Esophagus squamous epithelium (tissue), 5 donors: Measurements from ENCODE around the gene ADAM22. TPM values are rescaled to one million over a fixed set of nuclear protein-coding genes. Genes with fewer than 3 reads are reported as not detected.

ENCODE experiments used
- DNase-seq: peaks from one replicate; lab custom pipeline; 2025; lab: John Stamatoyannopoulos, UW
- H3K27ac ChIP-seq, 4 donors: fragments of 200-600 bp; sonication (generic); one replicate each; pipeline ENCODE4 v1.5.1; 2016 to 2019; ENCODE audit warnings: mild to moderate bottlenecking in 1 of 4
- H3K27me3 ChIP-seq, 4 donors: fragments of 200-600 bp; sonication (generic); 1 replicate in 3 of 4; 2 replicates in 1 of 4; pipeline versions ENCODE4 v1.5.1 to v1.6.0; 2017 to 2021; ENCODE audit warnings: antibody characterized with exemption in 1 of 4
- H3K36me3 ChIP-seq, 3 donors: fragments of 200-600 bp; sonication (generic); one replicate each; pipeline ENCODE4 v1.5.1; 2016 to 2019
- H3K4me1 ChIP-seq, 3 donors: fragments of 200-600 bp; sonication (generic); one replicate each; pipeline ENCODE4 v1.5.1; 2017 to 2019
- H3K4me3 ChIP-seq, 4 donors: fragments of 200-600 bp; sonication (generic); 1 replicate in 3 of 4; 2 replicates in 1 of 4; pipeline ENCODE4 v1.5.1; 2016 to 2019; ENCODE audit warnings: mild to moderate bottlenecking in 2 of 4, moderate library complexity in 1 of 4
- H3K9me3 ChIP-seq, 3 donors: fragments of 200-600 bp; sonication (generic); one replicate each; pipeline ENCODE4 v1.5.1; 2016 to 2019
- POLR2A ChIP-seq, 4 donors: fragments of 450-650 bp; IDR thresholded peaks; one replicate each; pipeline ENCODE4 v1.6.1; 2017; ENCODE audit warnings: antibody characterized with exemption in 4 of 4, mild to moderate bottlenecking in 4 of 4, moderate library complexity in 3 of 4
- WGBS, 2 donors: methylation state at CpG; one replicate each; pipeline ENCODE4 v1.1.5; 2018; 5-methylcytosine and 5-hydroxymethylcytosine counted together
- intact Hi-C: fragments of 100-400 bp; cut with DNase I; formaldehyde crosslinking; loops from one replicate; pipeline ENCODE4 v1.15.0; 2022
- total RNA-seq, 4 donors: library from RNA; depleted of rRNA; stranded (reverse); fragments of >200 nt; gene quantifications; one replicate each; pipeline ENCODE4 v1.1.0, GENCODE V29; 2016
- TF ChIP-seq, protein P1 (sequence below), 6 experiments: fragments of 450-650 bp in 4 of 6; fragments of 200-600 bp in 2 of 6; sonication (generic) in 2 of 6; IDR thresholded peaks; one replicate each; pipeline ENCODE4 v1.5.1; 2016 to 2019; ENCODE audit warnings: antibody characterized with exemption in 6 of 6, mild to moderate bottlenecking in 4 of 6, moderate library complexity in 4 of 6
- donor health status: DM: yes; HTN: yes; CAD: no.

Gene ADAM22, protein sequence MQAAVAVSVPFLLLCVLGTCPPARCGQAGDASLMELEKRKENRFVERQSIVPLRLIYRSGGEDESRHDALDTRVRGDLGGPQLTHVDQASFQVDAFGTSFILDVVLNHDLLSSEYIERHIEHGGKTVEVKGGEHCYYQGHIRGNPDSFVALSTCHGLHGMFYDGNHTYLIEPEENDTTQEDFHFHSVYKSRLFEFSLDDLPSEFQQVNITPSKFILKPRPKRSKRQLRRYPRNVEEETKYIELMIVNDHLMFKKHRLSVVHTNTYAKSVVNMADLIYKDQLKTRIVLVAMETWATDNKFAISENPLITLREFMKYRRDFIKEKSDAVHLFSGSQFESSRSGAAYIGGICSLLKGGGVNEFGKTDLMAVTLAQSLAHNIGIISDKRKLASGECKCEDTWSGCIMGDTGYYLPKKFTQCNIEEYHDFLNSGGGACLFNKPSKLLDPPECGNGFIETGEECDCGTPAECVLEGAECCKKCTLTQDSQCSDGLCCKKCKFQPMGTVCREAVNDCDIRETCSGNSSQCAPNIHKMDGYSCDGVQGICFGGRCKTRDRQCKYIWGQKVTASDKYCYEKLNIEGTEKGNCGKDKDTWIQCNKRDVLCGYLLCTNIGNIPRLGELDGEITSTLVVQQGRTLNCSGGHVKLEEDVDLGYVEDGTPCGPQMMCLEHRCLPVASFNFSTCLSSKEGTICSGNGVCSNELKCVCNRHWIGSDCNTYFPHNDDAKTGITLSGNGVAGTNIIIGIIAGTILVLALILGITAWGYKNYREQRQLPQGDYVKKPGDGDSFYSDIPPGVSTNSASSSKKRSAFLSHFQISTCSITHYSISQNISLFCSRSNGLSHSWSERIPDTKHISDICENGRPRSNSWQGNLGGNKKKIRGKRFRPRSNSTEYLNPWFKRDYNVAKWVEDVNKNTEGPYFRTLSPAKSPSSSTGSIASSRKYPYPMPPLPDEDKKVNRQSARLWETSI
- 1 to 10 TPM in 2 of 4 donors, under 1 TPM in 2; 0.61 to 1.4 (median 1.1) TPM for total RNA-seq

DNA sequence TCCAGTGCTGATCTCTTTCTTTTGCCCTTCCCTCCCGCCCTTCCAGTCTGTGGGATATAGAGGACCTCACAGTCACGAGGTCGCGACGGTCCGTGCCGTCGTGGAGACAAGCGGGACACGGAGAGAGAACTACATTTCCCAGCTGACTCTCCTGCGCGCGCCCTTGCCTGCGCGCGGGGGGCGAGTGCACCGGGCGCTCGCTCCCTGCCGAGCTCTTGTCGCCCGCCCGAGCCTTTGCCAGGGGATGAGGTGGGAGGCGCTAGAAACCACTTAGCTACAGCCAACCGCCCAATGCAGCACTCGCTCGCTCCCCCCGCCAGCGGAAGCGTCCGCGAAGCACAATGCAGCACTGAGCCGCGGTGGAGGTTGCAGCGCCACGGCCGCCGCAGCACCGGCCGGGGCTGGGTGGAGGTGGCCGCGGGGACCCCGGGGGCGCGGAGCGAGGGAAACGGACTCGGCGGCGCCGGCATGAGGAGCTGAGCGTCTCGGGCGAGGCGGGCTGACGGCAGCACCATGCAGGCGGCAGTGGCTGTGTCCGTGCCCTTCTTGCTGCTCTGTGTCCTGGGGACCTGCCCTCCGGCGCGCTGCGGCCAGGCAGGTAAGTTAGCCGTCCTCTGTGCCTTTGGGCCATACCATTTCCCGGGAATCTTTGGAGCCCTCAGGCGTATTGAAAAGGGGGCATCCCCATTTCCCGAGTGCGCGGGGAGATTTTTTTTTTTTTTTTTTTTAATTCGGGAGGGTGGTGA is at the start of gene ADAM22:
Gene ADAM22 (plus strand): TSS at position 299 of the 746 bp plus-strand sequence. CDS start 215 bp downstream, at position 514.
- TF ChIP-seq, protein P1, sequence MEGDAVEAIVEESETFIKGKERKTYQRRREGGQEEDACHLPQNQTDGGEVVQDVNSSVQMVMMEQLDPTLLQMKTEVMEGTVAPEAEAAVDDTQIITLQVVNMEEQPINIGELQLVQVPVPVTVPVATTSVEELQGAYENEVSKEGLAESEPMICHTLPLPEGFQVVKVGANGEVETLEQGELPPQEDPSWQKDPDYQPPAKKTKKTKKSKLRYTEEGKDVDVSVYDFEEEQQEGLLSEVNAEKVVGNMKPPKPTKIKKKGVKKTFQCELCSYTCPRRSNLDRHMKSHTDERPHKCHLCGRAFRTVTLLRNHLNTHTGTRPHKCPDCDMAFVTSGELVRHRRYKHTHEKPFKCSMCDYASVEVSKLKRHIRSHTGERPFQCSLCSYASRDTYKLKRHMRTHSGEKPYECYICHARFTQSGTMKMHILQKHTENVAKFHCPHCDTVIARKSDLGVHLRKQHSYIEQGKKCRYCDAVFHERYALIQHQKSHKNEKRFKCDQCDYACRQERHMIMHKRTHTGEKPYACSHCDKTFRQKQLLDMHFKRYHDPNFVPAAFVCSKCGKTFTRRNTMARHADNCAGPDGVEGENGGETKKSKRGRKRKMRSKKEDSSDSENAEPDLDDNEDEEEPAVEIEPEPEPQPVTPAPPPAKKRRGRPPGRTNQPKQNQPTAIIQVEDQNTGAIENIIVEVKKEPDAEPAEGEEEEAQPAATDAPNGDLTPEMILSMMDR (IDR thresholded peaks at IDR 0.05), result no peak
- TF ChIP-seq POLR2A (IDR thresholded peaks at IDR 0.05), result peak in 1 of 4 donors; percentile 40
- WGBS, 2 donors, result 0% methylated on average over 3 to 9 of the region's 70 CpGs
- DNase-seq, result peak; percentile 32
- Histone ChIP-seq H3K4me1 (peaks cover 0 to 19% (median 8%) of the 10 kb centered on the region in 3 donors), H3K27me3 (peaks cover 0 to 11% (median 0%) of the 10 kb centered on the region in 4 donors), H3K9me3 (no peaks in the 10 kb centered on the region), H3K27ac (peak within 1 kb of the TSS in 3 of 4 donors; percentile 25 to 63 (median 54)), H3K4me3 (peak within 1 kb of the TSS; percentile 48 to 75 (median 60)), H3K36me3 (no peaks in the 10 kb centered on the region)
- intact Hi-C loops, result no loop called here

DNA sequence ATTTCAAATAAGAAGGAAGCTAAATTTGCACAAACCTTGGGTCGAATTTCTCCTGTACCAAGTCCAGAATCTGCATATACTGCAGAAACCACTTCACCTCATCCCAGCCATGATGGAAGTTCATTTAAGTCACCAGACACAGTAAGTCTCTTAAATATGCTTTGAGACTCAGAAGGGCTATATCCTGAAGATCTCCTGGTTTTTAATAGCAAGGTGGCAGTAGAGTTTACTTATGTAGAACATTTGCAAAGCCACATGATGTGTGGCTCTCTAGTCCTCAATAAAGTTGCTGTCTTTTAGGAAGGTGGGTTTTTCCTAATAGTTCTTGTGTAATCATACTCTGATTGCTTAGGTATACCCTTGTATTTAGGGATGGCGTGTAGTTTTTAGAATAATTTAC is 49.0 kb upstream of the ADAM22 start:
- H3K27me3 ChIP-seq, result no peaks in the 10 kb centered on the region
- H3K9me3 ChIP-seq, result no peaks in the 10 kb centered on the region
- no peak for DNase-seq
- intact Hi-C loops, result loop anchor here (10.0 kb wide), 1 partner anchor 80 kb away; no protein-coding TSS in a partner anchor
- no peaks in the 10 kb centered on the region for H3K4me1 ChIP-seq
- TF ChIP-seq, protein P1 (IDR thresholded peaks at IDR 0.05), result no peak
- no peak for TF ChIP-seq POLR2A (IDR thresholded peaks at IDR 0.05)
- 73 to 78% methylated on average over 2 of the region's 2 CpGs for WGBS, 2 donors
- peaks cover 0 to 44% (median 0%) of the 10 kb centered on the region in 3 donors for H3K36me3 ChIP-seq
- no peak overlapping the region for H3K27ac ChIP-seq
- H3K4me3 ChIP-seq, result no peak overlapping the region

DNA sequence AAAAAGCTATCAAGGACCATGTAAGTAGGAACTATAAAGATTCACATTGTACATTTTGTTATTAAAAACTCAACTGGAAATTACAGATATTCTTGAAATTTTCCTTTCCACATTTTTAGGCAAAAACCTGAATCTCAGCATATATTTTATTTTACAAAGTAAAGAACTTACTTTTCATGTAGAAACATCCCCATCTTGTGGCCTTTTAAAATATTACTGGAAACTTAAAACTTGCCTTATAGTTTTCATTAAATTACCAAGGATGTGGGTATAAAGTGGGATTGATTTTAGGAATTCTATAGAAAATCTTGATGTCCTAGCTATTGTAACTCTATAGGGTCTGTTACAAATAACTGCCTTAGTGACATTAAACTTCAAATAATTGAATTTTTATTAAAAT is 47.2 kb upstream of the ADAM22 start:
- H3K4me1 ChIP-seq, result no peaks in the 10 kb centered on the region
- no peaks in the 10 kb centered on the region for H3K27me3 ChIP-seq
- TF ChIP-seq POLR2A (IDR thresholded peaks at IDR 0.05), result no peak
- TF ChIP-seq, protein P1 (IDR thresholded peaks at IDR 0.05), result peak in 4 of 6 experiments; percentile 37 to 57 (median 44)
- DNase-seq, result no peak
- peaks cover 0 to 48% (median 0%) of the 10 kb centered on the region in 3 donors for H3K36me3 ChIP-seq
- H3K27ac ChIP-seq, result no peak overlapping the region
- no peak overlapping the region for H3K4me3 ChIP-seq
- no peaks in the 10 kb centered on the region for H3K9me3 ChIP-seq
- intact Hi-C loops, result loop anchor here (10.0 kb wide), 1 partner anchor 82 kb away; no protein-coding TSS in a partner anchor

DNA sequence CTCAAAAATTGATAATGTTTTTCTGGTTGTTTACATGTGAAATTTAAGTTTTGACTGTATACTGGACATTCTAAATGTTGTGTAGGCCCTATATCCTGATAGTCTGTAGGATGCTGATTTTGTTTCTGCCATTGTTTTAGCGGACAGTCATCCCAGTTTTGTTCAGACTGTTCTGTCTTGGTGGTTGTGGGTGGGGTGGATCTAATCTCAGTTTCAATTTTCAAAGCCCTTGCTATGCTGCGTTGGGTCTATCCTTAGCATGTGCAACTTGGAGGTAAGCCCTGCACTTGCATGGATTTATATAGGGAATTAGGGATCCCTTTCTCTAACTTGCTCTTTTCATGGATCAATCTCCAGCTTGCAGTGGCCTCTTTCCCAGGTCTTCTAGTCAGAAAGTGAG is 38.7 kb upstream of the ADAM22 start:
- Histone ChIP-seq H3K4me3 (no peak overlapping the region), H3K4me1 (no peaks in the 10 kb centered on the region), H3K9me3 (no peaks in the 10 kb centered on the region), H3K36me3 (peaks cover 0 to 42% (median 5%) of the 10 kb centered on the region in 3 donors), H3K27ac (no peak overlapping the region), H3K27me3 (no peaks in the 10 kb centered on the region)
- TF ChIP-seq POLR2A (IDR thresholded peaks at IDR 0.05), result no peak
- TF ChIP-seq, protein P1 (IDR thresholded peaks at IDR 0.05), result no peak
- DNase-seq, result no peak
- intact Hi-C loops, result no loop called here
- 86 to 94% methylated on average over 2 of the region's 2 CpGs for WGBS, 2 donors
